GM18861 (cell line): ENCODE data around the gene APAF1.
A peak's percentile ranks its signal among the peaks of the same experiment; 100 is the strongest.

Source experiments
- ATAC-seq: cut with Tn5 transposase; IDR thresholded peaks from one replicate; pipeline ENCODE4 v1.9.1; 2021; ENCODE audit not compliant: unreplicated experiment

APAF1 gene

GRCh38 chr12:98669751-98670150 lies 24.7 kb downstream of the APAF1 start:
- ATAC-seq, result no peak

- no peak for ATAC-seq
These were observed 26.4 kb downstream of the APAF1 start for GRCh38 chr12:98671459-98671858.

GRCh38 chr12:98674841-98675240 lies 29.8 kb downstream of the APAF1 start:
- no peak for ATAC-seq

- no peak for ATAC-seq
These were observed 33.3 kb downstream of the APAF1 start for GRCh38 chr12:98678236-98678945.

- ATAC-seq, result no peak
These were observed 34.0 kb downstream of the APAF1 start for GRCh38 chr12:98678946-98679610.

- ATAC-seq, result no peak
These were observed 34.5 kb downstream of the APAF1 start for GRCh38 chr12:98679611-98680005.

- ATAC-seq, result no peak
These were observed 39.1 kb downstream of the APAF1 start for GRCh38 chr12:98684199-98684598.

GRCh38 chr12:98686603-98687002 lies 41.5 kb downstream of the APAF1 start:
- no peak for ATAC-seq

GRCh38 chr12:98691351-98691750 lies 46.3 kb downstream of the APAF1 start:
- no peak for ATAC-seq

GRCh38 chr12:98696036-98696646 lies 51.1 kb downstream of the APAF1 start:
- ATAC-seq, result no peak

GRCh38 chr12:98697209-98697608 lies 52.1 kb downstream of the APAF1 start:
- ATAC-seq, result no peak

- ATAC-seq, result peak; percentile 94
These were observed 53.7 kb downstream of the APAF1 start for GRCh38 chr12:98698603-98699463.

GRCh38 chr12:98699586-98699985 lies 54.5 kb downstream of the APAF1 start:
- no peak for ATAC-seq

GRCh38 chr12:98701166-98701565 lies 56.1 kb downstream of the APAF1 start:
- no peak for ATAC-seq

GRCh38 chr12:98709022-98709421 lies 63.9 kb downstream of the APAF1 start:
- ATAC-seq, result no peak

- no peak for ATAC-seq
These were observed 69.3 kb downstream of the APAF1 start for GRCh38 chr12:98714426-98714825.

GRCh38 chr12:98719515-98720504 lies 74.7 kb downstream of the APAF1 start:
- peak; percentile 50 for ATAC-seq

GRCh38 chr12:98721204-98721702 lies 76.2 kb downstream of the APAF1 start:
- no peak for ATAC-seq

- ATAC-seq, result no peak
These were observed 79.5 kb downstream of the APAF1 start for GRCh38 chr12:98724384-98725155.
